ACC112 (cell line): ENCODE data around the gene CLEC4F.

Source experiments
- H2AFZ ChIP-seq: fragments of 200-600 bp; sonication (generic); one replicate; pipeline ENCODE4 v1.6.0; 2017; ENCODE audit warnings: antibody characterized with exemption, low read length; ENCODE audit not compliant: unreplicated experiment
- H3K27ac ChIP-seq: fragments of 200-600 bp; sonication (generic); 2 replicates; pipeline ENCODE4 v1.5.1; 2014; ENCODE audit warnings: low read depth, mild to moderate bottlenecking, antibody characterized with exemption, low read length, moderate library complexity
- H3K27me3 ChIP-seq: fragments of 200-600 bp; sonication (generic); 2 replicates; pipeline ENCODE4 v1.6.1; 2014; ENCODE audit warnings: mild to moderate bottlenecking, antibody characterized with exemption, low read length, moderate library complexity, mixed read lengths; ENCODE audit not compliant: insufficient read depth
- H3K36me3 ChIP-seq: fragments of 200-600 bp; sonication (generic); 2 replicates; pipeline ENCODE4 v1.6.1; 2016; ENCODE audit warnings: mild to moderate bottlenecking, antibody characterized with exemption, low read length, moderate library complexity, mixed read lengths; ENCODE audit not compliant: insufficient read depth
- H3K4me1 ChIP-seq: fragments of 200-600 bp; sonication (generic); one replicate; pipeline ENCODE4 v1.6.1; 2016; ENCODE audit warnings: low read length, mixed read lengths; ENCODE audit not compliant: insufficient read depth, unreplicated experiment, control insufficient read depth
- H3K4me3 ChIP-seq: fragments of 200-600 bp; sonication (generic); 2 replicates; pipeline ENCODE4 v1.5.1; 2014; ENCODE audit warnings: mild to moderate bottlenecking, low read depth, low read length
- H3K79me2 ChIP-seq: fragments of 200-600 bp; sonication (generic); one replicate; pipeline ENCODE4 v1.6.0; 2016; ENCODE audit warnings: low read length; ENCODE audit not compliant: control insufficient read depth, unreplicated experiment, insufficient read depth

Gene CLEC4F

DNA sequence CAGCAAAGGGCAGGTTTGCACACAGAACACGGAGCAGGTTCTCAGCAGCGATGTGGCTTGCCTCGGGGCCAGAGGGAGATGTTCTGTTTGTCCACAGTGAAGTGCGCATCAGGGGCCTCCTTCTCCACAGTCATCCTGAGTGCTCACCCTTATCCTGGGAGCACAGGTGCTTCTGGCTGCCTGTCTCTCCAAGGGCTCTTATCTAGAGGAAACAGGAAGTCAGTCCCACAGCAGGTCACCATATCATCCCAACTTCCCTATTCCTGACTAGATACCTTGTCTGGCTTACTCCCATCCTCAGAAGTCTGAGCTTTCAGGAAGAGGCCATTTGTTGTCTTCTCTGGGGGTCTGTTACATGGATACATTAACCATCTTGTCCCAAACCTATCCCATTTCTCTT, 15.2 kb upstream of the CLEC4F start, which contains the start of gene CD207:
TSS of gene CD207 (minus strand) at position 174 of the 400 bp plus-strand sequence. CDS start at position 134, 40 bp downstream.
- Histone ChIP-seq H3K4me3 (no peak within 1 kb of the TSS), H3K27ac (no peak within 1 kb of the TSS), H3K79me2 (no peaks in the 10 kb centered on the region), H3K36me3 (no peaks in the 10 kb centered on the region), H3K27me3 (peaks cover 87% of the 10 kb centered on the region), H3K4me1 (no peaks in the 10 kb centered on the region), H2AFZ (no peak within 1 kb of the TSS)

DNA sequence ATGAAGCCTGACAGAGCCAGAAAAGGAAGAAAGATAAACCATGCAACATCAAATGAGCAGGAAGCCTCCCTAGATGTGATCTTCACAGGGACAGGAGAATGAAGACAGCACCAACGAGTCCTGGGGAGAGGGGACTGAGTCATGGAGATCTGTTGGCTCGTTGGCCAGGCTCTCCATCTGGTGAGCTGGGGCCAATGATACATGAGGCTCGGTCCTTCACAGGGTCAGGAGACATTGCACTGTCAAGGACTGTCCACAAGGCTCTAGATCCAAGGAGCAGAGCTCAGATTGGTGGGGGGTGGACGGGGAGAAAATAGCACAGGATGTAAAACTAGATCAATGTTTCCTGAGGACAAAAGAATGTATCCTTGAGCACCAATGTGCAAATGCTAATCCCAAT, 14.5 kb upstream of the CLEC4F start:
- H2AFZ ChIP-seq: no peak overlapping the region
- H3K36me3 ChIP-seq: no peaks in the 10 kb centered on the region
- H3K27ac ChIP-seq: no peak overlapping the region
- H3K4me1 ChIP-seq: no peaks in the 10 kb centered on the region
- H3K27me3 ChIP-seq: peaks cover 92% of the 10 kb centered on the region
- H3K79me2 ChIP-seq: no peaks in the 10 kb centered on the region
- no peak overlapping the region for H3K4me3 ChIP-seq

DNA sequence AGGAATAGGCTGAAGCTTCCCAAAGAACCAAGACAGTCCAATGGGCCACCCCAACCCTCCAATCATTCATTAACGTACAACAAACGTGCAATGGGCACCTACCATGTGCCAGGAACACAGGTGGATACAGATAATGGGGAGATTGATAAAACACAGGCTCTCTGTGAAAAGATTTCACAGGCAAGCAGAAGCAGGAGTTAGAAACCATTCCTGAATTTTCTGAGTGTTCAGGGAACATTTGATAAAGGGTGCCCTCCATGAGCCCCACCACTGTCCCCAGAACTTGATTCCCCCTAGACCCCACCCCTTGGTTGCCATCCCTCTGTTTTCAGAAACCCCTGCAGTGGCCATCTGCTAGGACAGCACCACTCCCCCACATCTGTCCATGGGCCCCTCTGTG, 13.7 kb upstream of the CLEC4F start:
- no peaks in the 10 kb centered on the region for H3K79me2 ChIP-seq
- H3K36me3 ChIP-seq: no peaks in the 10 kb centered on the region
- H3K27ac ChIP-seq: no peak overlapping the region
- H3K27me3 ChIP-seq: peaks cover 96% of the 10 kb centered on the region
- no peaks in the 10 kb centered on the region for H3K4me1 ChIP-seq
- H3K4me3 ChIP-seq: no peak overlapping the region
- H2AFZ ChIP-seq: no peak overlapping the region

DNA sequence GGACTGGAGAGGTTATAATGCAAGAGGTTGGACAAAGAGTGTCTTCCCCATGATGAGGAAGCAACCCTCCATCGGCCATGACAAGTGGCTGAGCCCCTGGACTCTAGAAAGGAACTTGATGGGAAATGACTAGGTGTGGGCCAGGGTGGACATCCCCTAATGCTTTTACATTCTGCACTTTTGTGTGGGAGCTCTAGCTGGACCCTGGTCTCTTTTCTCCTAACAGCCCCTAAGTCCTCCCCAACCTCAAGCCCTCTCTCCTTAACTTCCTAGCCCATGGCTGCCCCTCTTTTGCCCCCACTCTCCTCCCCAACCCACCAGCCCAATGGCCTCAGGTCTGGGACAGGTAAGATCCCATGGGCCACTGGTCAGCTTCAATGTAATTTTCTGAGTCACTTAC, 12.8 kb upstream of the CLEC4F start:
- no peak overlapping the region for H3K4me3 ChIP-seq
- no peaks in the 10 kb centered on the region for H3K4me1 ChIP-seq
- no peaks in the 10 kb centered on the region for H3K36me3 ChIP-seq
- H3K27me3 ChIP-seq: peaks cover 95% of the 10 kb centered on the region
- H3K79me2 ChIP-seq: no peaks in the 10 kb centered on the region
- no peak overlapping the region for H2AFZ ChIP-seq
- no peak overlapping the region for H3K27ac ChIP-seq

DNA sequence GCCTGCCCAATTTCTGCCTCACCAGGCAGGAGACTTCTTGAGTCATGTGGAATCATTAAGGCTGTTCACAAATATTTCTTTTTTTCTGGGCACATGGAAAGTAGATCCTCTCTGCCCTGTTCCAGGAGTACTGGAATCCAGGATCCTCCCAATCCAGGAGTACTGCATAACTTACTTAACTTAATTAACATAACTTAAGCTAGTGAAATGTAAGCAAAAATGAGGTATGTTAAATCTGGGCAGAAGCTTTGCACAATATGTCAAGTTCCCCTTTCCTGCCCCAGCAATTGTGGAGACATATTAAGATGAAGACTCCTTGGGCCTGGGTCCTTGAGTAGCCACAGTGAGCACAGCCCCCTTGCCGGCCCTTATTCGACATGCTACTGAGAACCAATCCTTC, 12.0 kb upstream of the CLEC4F start:
- peaks cover 90% of the 10 kb centered on the region for H3K27me3 ChIP-seq
- no peak overlapping the region for H3K27ac ChIP-seq

DNA sequence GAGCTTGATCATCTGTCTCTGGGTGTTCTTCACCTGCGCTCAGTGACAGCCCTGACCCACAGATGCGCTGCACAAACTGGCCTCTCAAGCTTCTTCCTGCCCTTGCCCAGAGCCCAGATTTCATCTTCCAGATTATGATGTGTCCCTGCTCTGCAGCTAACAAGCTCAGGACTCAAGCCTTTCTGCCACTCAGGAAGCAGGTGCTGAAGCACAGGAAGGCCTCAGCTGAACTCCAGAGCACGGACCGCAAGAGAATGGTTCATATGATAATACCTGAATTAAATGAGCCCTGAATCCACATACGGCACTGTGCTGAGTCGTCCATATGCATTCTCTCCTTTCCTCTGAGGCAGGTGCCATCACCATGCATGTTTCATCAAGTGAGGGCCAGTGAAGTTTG, 11.5 kb upstream of the CLEC4F start:
- no peaks in the 10 kb centered on the region for H3K4me1 ChIP-seq
- peaks cover 85% of the 10 kb centered on the region for H3K27me3 ChIP-seq
- no peak overlapping the region for H3K4me3 ChIP-seq
- no peaks in the 10 kb centered on the region for H3K79me2 ChIP-seq
- H3K27ac ChIP-seq: no peak overlapping the region
- no peak overlapping the region for H2AFZ ChIP-seq
- H3K36me3 ChIP-seq: no peaks in the 10 kb centered on the region

More for the DNA sequence above, 12.0 kb upstream of the CLEC4F start:
- Histone ChIP-seq H2AFZ (no peak overlapping the region), H3K79me2 (no peaks in the 10 kb centered on the region), H3K4me1 (no peaks in the 10 kb centered on the region), H3K36me3 (no peaks in the 10 kb centered on the region), H3K4me3 (no peak overlapping the region)

DNA sequence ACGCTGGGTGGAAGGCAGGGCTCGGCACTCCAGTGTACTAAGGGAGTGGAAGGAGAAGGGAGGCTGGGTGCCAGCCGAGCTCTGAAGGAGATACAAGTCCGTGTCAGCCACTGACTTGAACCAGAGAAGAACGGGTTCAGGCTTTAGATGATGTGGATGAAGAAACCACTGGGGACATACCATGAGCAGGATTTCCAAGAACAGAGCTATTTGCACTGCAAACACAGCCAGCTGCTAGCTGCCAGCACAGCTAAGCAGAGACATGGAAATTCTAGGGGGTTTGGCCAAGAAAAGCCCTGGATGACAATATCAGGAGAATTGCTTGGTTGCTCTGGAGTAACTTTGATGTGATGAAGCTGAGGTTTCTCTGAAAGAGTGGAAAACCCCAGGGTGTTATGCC, 10.0 kb upstream of the CLEC4F start:
- Histone ChIP-seq H3K79me2 (no peaks in the 10 kb centered on the region), H3K27me3 (peaks cover 70% of the 10 kb centered on the region), H2AFZ (no peak overlapping the region), H3K36me3 (no peaks in the 10 kb centered on the region), H3K4me3 (no peak overlapping the region), H3K4me1 (no peaks in the 10 kb centered on the region), H3K27ac (no peak overlapping the region)

DNA sequence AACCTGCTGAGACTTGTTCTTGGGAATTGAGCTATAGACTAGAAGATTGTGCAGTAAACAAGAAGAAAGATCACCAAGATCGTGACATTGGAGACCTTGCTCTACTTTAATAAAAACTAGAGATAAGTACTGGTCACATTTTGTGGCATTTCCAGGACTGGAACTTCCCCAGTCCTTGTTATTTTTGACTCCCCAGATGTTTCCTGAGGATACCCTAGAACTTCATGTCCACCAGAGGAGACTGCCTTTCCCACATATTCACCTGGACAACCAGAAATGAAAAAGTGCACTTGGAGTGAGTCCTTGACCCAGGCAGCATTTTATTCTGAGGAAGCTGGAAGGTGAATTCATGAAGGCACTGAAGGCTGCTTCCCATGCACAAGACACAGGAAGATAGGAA, 9.5 kb upstream of the CLEC4F start:
- H3K4me1 ChIP-seq: no peaks in the 10 kb centered on the region
- no peak overlapping the region for H3K4me3 ChIP-seq
- H3K27ac ChIP-seq: no peak overlapping the region
- H3K27me3 ChIP-seq: peaks cover 69% of the 10 kb centered on the region
- H3K36me3 ChIP-seq: no peaks in the 10 kb centered on the region
- H2AFZ ChIP-seq: no peak overlapping the region
- H3K79me2 ChIP-seq: no peaks in the 10 kb centered on the region

DNA sequence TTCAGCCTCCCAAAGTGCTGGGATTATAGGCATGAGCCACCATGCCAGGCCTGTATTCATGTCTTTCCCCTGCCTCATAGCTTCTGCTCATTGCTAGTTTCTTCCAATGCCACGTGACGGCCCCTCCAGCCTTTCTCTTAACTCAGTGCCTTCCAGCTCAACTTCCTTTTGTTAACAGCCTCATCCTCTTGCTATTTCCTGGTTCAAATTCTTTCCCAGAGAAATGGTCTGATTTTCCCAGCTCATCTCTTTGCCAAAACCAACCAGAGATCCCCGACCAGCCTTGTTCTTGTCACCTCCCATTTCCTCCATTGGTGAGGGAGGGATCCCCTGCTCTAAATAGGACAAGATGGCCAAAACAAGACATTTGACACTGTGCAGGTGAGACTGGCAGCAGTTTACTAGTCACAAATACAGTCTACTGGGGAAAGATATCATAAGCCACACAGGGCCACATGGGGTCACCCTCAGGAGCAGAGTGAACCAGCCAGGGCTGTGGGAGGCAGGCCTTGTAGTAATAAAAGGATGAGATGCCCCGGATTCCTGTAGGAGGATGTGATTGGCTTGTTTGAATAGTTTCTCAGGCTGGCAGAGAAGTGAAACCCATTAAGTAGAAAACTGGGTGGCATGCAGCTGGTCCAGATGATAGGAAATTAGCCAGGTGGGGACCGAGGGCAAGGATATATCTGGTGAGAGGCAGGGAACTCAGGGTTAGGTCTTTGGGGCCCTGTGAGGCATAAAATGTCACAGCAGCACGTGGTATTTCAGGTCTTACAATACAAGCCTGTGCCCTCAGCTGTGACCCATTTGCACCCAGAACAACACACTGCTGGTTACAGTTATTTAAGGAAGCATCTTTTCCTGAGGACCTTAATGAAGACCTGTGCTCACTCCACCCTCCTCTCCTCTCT, 8.8 kb upstream of the CLEC4F start:
- H3K4me3 ChIP-seq: no peak overlapping the region
- H3K27ac ChIP-seq: no peak overlapping the region
- no peaks in the 10 kb centered on the region for H3K36me3 ChIP-seq

DNA sequence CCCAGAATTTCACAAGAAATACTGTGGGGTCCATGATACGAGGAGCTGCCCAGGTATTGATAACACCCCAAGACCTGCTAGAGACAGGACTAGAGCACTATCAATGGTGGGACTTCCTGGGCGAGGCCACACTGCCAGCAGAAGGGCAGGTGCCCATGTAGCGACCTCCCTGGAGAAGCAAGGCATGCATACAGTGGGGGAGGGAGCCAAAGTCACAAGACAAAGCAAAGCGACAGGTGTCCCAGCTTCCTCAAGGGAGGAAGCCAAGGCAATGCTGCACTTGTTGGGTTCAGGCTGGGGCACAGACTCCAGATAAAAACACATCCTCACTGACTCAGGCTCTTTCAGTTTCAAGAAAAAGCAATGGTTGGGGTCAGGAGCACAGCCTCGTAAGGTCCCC, 7.7 kb upstream of the CLEC4F start:
- Histone ChIP-seq H2AFZ (no peak overlapping the region), H3K36me3 (no peaks in the 10 kb centered on the region), H3K4me1 (no peaks in the 10 kb centered on the region)

More for the DNA sequence above, 8.8 kb upstream of the CLEC4F start:
- H3K4me1 ChIP-seq: no peaks in the 10 kb centered on the region
- H3K79me2 ChIP-seq: no peaks in the 10 kb centered on the region
- peaks cover 66% of the 10 kb centered on the region for H3K27me3 ChIP-seq
- H2AFZ ChIP-seq: no peak overlapping the region

DNA sequence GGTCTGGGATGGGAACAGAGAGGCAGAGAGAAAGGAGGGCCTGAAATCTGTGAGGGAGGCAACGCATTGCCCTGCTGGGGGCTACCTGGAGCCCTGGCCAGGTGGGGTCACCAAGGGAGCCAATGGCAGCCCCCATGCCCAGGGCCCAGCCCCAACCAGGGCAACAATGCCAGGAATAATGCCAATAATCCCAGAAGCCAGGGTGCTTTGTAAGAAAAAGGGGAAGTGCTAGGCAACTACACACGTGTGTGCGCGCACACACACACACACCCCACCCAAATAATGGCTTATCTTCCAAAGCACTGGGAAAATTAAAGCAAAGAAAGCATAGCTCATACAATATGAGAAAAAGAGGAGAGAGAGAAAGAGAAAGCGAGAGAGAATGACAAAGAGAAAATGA, 7.0 kb upstream of the CLEC4F start:
- Histone ChIP-seq H3K4me1 (no peaks in the 10 kb centered on the region), H3K36me3 (no peaks in the 10 kb centered on the region), H2AFZ (no peak overlapping the region), H3K79me2 (no peaks in the 10 kb centered on the region), H3K27ac (no peak overlapping the region), H3K4me3 (no peak overlapping the region), H3K27me3 (peaks cover 54% of the 10 kb centered on the region)

More for the DNA sequence above, 7.7 kb upstream of the CLEC4F start:
- Histone ChIP-seq H3K79me2 (no peaks in the 10 kb centered on the region), H3K4me3 (no peak overlapping the region), H3K27ac (no peak overlapping the region), H3K27me3 (peaks cover 57% of the 10 kb centered on the region)
